Right atrium auricular region (tissue), 2 donors: ENCODE measurements around the gene FIGNL2. TPM values are rescaled to one million over a fixed set of nuclear protein-coding genes. Genes with fewer than 3 reads are reported as not detected.

Experiments
- DNase-seq: peaks from one replicate; pipeline ENCODE4 v3.0.0-alpha.2; 2019; ENCODE audit warnings: low spot score
- H3K27ac ChIP-seq, 2 donors: fragments of 200-600 bp; sonication (generic); 1 replicate in 1 of 2; 2 replicates in 1 of 2; pipeline ENCODE4 v1.5.1; 2016 to 2019
- H3K27me3 ChIP-seq, 2 donors: fragments of 200-600 bp; sonication (generic); one replicate each; pipeline versions ENCODE4 v1.5.1 to v1.6.0; 2017 to 2019
- H3K36me3 ChIP-seq: fragments of 200-600 bp; sonication (generic); one replicate; pipeline ENCODE4 v1.5.1; 2016
- H3K4me1 ChIP-seq, 2 donors: fragments of 200-600 bp; sonication (generic); one replicate each; pipeline versions ENCODE4 v1.5.1 to v1.6.0; 2017 to 2019
- H3K4me3 ChIP-seq, 2 donors: fragments of 200-600 bp; sonication (generic); 1 replicate in 1 of 2; 2 replicates in 1 of 2; pipeline ENCODE4 v1.5.1; 2017 to 2019; ENCODE audit warnings: mild to moderate bottlenecking in 1 of 2, moderate library complexity in 1 of 2
- H3K9me3 ChIP-seq, 2 donors: fragments of 200-600 bp; sonication (generic); one replicate each; pipeline ENCODE4 v1.5.1; 2019
- CTCF ChIP-seq, 2 donors: fragments of 200-600 bp; sonication (generic); IDR thresholded peaks; one replicate each; pipeline ENCODE4 v1.5.1; 2019; ENCODE audit warnings: antibody characterized with exemption in 2 of 2
- total RNA-seq, 2 donors: library from RNA; depleted of rRNA; stranded (reverse); fragments of >200 nt; gene quantifications; one replicate each; pipeline ENCODE4 v1.1.0, GENCODE V29; 2016

The FIGNL2 gene
- total RNA-seq, 2 donors from 2014 or later: 0.19 to 0.24 TPM

GRCh38 chr12:51822261-51822616, 26.3 kb downstream of the FIGNL2 start:
- no peak for DNase-seq
- no peaks in the 10 kb centered on the region for H3K9me3 ChIP-seq
- peaks cover 0 to 9% of the 10 kb centered on the region in 2 donors for H3K4me1 ChIP-seq
- H3K4me3 ChIP-seq: no peak overlapping the region
- no peak for TF ChIP-seq CTCF (IDR thresholded peaks at IDR 0.05)
- H3K27ac ChIP-seq: no peak overlapping the region
- H3K27me3 ChIP-seq: no peaks in the 10 kb centered on the region
- no peaks in the 10 kb centered on the region for H3K36me3 ChIP-seq

- Histone ChIP-seq H3K36me3 (no peaks in the 10 kb centered on the region), H3K4me3 (peak overlapping the region; percentile 22 to 54), H3K27me3 (no peaks in the 10 kb centered on the region), H3K4me1 (peaks cover 0 to 9% of the 10 kb centered on the region in 2 donors), H3K9me3 (no peaks in the 10 kb centered on the region), H3K27ac (no peak overlapping the region)
- DNase-seq: no peak
- no peak for TF ChIP-seq CTCF (IDR thresholded peaks at IDR 0.05)
Measured at GRCh38 chr12:51821440-51822260, 26.9 kb downstream of the FIGNL2 start.

- peaks cover 0 to 9% of the 10 kb centered on the region in 2 donors for H3K4me1 ChIP-seq
- no peak overlapping the region for H3K27ac ChIP-seq
- H3K4me3 ChIP-seq: peak overlapping the region; percentile 22 to 54
- H3K36me3 ChIP-seq: no peaks in the 10 kb centered on the region
- TF ChIP-seq CTCF (IDR thresholded peaks at IDR 0.05): peak in 1 of 2 donors; percentile 35
- no peak for DNase-seq
- no peaks in the 10 kb centered on the region for H3K27me3 ChIP-seq
- H3K9me3 ChIP-seq: no peaks in the 10 kb centered on the region
Measured at GRCh38 chr12:51820526-51821439, 27.7 kb downstream of the FIGNL2 start.

- peak overlapping the region; percentile 22 to 54 for H3K4me3 ChIP-seq
- TF ChIP-seq CTCF (IDR thresholded peaks at IDR 0.05): no peak
- no peaks in the 10 kb centered on the region for H3K27me3 ChIP-seq
- no peak for DNase-seq
- H3K9me3 ChIP-seq: no peaks in the 10 kb centered on the region
- H3K36me3 ChIP-seq: no peaks in the 10 kb centered on the region
- no peak overlapping the region for H3K27ac ChIP-seq
- peaks cover 0 to 15% of the 10 kb centered on the region in 2 donors for H3K4me1 ChIP-seq
Measured at GRCh38 chr12:51819736-51820525, 28.6 kb downstream of the FIGNL2 start.

- Histone ChIP-seq H3K4me3 (no peak overlapping the region), H3K27me3 (no peaks in the 10 kb centered on the region), H3K4me1 (peaks cover 0 to 23% of the 10 kb centered on the region in 2 donors), H3K27ac (no peak overlapping the region), H3K9me3 (no peaks in the 10 kb centered on the region), H3K36me3 (no peaks in the 10 kb centered on the region)
- no peak for TF ChIP-seq CTCF (IDR thresholded peaks at IDR 0.05)
- DNase-seq: no peak
Measured at GRCh38 chr12:51818566-51819300, 29.8 kb downstream of the FIGNL2 start.
